ENCODE data around the gene GJD3.

GJD3 gene

DNA sequence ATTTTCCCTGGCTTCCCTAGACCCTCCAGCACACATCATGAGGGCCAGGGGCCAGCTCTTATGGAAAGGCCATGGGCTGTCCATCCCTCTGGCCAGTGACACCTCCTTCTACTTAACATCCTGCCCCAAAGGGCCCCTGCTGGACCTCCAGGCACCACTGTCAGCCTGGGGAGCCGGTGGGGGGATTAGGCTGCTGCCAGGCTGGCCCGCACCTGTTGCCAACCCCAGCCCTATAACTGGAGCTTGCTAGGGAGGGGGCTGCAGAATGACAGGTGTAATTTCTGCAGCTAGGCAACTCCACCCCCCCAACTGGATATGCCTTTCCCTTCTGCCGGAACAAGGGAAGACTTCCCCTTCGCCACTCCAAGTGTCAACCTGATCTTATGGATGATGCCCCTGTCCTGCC lies 43.0 kb downstream of the GJD3 start:
- DNase-seq = no peak

DNA sequence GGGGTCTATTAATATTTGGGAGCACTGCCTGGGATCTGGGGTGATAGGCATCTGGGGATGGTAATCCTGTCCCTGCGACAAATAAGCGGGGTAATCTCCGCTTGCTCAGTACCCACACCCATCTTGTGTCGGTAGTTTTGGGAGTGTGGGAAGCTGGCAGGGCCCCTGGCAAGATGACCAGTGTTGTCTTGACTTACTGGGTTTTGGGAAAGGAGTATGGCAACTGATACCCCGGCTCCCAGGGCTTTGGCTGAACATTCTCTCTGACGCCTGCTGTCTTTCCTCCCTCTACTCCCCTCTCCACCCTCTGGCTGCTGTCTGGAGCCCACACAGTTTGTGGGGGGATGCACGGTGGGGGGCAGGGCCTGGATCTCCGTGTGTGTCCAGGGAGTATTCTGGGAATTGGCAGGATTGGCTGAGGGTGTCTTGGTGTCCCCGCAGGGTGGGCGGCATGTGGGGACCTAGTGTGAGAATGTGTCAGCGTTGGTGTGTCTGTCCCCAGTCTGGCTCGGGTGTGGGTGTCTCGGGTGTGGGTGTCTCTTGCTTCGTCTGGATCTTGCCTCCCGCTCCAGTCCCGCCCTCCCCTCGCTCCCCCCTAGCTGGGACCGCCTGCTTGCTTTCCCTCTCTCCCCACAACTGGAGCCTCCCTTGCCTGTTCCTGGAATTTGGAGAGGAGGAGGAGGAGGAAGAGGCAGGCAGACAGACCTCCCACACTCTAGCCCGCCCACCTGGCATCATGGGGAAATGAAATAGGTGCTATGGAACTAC lies 43.6 kb downstream of the GJD3 start:
- DNase-seq = peak in 1 of 2 experiments; percentile 72

DNA sequence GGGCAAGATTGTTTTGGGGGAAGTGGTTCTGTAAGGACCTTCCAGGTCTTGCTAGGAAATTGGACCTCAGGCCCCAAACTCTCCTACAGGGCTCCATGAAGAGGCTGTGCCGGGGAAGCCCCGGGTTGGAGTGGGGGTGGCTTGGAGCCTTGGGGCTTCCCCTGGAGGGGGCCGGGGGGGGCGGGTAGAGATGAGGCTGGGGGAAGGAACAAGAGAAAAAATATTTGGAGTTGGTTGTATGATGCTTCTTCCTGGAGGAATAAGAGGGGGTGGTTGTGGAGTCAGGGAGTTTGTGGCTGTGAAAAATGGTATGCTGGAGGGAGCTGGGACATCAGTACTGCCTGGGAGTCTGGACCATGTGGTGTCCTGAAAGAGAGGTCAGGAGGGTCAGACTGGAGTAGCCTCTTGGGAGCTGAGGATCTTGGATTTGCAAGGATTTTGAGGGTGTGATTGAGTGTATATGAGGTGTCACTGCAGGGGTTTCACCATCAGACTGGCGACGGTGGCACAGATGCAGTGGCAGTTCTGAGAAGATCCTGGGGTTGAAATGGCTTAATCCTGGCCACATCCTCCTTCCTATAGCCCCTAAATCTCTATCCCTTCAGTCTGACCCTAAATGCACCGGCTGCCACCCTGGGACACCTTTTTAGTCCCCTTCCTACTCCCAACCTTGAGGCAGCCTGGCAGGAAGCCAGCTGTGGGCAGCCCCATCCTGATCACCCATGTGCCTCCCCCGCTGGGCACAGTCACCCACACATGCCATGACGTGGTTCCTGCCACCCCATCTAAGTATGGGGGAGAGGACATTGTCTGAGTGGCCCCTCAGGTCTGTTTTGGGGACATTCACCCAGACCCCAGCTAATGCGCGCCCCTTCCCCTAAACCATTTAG lies 44.6 kb downstream of the GJD3 start:
- peak; percentile 66 to 85 for DNase-seq

- DNase-seq = no peak
These were observed 45.6 kb downstream of the GJD3 start for GRCh38 chr17:40318830-40319391.

GRCh38 chr17:40317880-40318829 lies 46.4 kb downstream of the GJD3 start:
- peak; percentile 90 to 92 for DNase-seq

DNA sequence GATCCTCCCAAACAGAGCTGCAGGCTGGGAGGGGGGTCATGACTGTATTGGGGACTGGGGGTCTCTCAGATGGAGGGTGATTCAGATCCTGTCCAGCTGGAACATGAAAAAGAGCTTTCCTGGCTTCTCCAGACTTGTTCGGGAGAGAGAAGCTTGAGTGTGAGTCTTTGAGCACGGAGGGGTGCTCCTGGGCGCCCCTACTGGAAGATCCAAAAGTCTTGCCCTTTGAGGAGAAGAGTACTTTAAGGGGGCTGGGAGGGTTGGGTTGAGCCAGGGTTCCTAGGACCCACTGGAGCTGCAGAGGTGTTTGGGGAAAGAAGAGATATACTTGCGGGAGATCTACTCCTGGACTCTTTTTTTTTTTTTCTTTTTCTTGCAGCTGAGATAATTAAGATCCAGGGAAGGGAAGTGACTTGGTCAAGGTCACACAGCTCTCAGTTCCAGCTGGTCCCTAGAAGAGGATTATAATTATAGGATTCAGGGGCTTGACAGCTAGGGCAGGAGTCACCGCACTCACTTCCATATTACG lies 47.1 kb downstream of the GJD3 start:
- no peak for DNase-seq

- no peak for DNase-seq
These were observed 47.8 kb downstream of the GJD3 start for GRCh38 chr17:40316571-40317344.

GRCh38 chr17:40315678-40316570 lies 48.6 kb downstream of the GJD3 start:
- DNase-seq = no peak

- DNase-seq = no peak
These were observed 49.3 kb downstream of the GJD3 start for GRCh38 chr17:40315206-40315605.

DNA sequence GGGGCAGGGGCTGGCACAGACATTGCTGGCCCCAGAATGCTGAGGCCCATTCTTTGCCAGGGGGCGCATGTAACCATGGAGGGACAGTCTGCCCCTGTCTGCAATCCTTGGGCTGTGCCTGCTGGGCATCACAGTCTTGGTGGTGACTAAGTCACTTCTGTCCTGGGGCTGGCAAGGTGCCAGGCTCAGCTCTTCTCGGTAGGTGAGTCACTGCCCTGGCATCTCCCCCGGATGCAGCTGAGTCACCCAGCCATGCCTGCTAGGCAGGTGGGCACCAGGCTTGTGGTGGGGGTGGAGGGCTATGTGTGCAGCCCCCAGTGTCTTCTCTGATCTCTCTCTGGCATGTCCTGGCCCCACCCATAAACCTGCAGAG lies 50.0 kb downstream of the GJD3 start:
- peak; percentile 81 to 95 for DNase-seq

DNA sequence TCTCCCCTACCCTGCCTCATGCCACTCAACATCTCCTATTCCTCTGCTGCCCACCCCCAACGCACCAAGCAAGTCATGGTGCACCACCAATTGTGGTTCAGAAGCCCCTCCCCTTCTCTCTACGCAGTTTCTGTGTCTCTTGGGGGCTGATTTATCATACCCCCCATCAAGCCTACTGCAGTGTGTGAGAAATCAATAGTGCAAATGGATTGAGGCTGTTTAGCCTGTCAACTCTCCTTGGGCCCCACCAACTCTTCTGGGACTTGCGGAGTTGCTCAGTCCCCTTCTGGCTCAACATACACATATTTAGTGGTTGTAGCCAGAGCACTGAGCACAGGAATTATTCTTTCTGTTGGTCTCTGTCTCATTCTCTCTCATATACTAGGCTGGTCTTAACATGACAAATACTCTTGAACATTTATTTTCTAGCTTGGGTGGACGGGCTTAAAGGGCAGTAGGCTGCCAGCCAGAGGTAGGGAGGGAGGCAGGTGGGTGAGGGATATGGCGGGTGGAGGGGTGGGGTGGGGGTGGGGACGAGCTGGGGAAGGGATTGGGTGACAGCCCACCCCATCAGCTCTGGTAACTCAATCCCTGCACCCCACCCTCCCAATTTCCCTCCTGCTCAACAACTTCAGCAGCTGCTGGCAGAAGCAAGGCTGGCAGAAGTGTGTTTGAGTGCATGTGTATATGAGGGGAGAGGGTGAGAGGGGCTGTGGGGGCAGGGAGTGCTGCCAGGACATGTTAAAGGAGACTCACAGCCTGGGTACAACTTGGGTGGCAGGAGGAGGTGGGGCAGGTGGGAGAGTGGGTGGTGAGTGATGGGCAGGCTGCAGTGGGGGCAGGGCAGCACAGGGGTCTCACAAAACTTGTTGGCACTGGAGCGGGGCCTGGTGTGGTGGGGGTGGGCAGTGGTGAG lies 50.6 kb downstream of the GJD3 start:
- no peak for DNase-seq
